ENCODE measurements around the gene GPR101.
A peak's percentile ranks its signal among the peaks of the same experiment; 100 is the strongest.

The GPR101 gene, protein sequence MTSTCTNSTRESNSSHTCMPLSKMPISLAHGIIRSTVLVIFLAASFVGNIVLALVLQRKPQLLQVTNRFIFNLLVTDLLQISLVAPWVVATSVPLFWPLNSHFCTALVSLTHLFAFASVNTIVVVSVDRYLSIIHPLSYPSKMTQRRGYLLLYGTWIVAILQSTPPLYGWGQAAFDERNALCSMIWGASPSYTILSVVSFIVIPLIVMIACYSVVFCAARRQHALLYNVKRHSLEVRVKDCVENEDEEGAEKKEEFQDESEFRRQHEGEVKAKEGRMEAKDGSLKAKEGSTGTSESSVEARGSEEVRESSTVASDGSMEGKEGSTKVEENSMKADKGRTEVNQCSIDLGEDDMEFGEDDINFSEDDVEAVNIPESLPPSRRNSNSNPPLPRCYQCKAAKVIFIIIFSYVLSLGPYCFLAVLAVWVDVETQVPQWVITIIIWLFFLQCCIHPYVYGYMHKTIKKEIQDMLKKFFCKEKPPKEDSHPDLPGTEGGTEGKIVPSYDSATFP

DNA sequence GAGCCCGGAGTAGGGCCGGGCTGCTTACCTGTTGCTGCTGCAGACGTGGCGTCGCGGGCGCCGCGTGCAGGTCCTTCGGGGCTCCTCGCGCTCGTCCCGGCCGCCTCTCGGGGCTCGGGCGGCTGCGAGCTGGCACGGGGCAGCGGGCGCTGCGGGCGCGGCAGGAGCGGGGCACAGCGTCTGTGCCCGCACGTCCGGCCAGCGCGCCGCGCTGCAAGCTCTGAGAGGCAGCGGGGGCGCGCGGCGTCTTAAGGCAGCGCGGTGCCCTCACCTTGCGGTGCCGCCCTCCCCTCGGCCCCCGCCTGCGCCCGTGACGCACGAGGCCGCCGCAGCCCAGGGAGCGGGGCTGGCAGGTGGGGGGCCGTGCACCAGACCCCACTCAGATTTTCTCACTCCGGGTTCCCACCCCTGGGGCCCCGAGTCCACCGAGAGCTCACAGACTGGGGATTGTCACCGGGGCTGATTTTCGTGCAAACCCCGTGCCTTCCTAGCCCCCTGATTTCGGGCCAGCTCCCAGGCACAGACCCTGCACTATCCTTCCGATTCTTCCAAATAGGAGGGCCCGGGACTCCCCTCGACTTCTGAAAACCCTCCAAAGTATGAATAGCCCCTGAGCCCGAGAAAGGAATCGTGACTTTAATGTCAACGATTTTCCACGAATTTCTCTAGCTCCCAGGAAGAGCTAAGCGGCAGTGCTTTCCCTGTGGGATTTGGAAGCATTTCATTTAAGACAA lies at the start of gene GPR101:
GPR101 (minus strand) TSS at position 222 of the 734 bp plus-strand sequence. CDS start 2,321 bp downstream, outside the sequence.
- peak; percentile 9 for DNase-seq

GRCh38 chrX:137081239-137081638 lies 47.4 kb upstream of the GPR101 start:
- no peak for DNase-seq

GRCh38 chrX:137072396-137072795 lies 38.6 kb upstream of the GPR101 start:
- DNase-seq: no peak

DNA sequence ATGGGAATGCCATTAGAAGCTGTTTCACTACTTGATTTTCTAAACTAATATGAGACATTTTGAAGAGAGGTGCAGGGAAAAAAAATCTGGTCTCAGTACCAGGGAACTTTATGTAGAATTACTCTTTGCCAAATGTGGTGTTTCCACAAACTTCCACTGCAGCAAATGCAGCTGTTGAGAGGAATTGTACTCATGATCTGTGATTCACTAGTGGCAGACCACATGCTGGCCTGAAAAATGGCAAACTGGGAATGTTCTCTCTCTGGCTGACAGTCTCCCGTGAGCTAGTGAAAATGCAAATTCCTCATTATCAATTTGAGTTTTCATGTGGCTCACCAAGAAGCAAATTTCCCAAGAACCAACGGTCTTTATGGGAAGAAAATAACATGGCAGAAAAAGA lies 37.8 kb upstream of the GPR101 start:
- no peak for DNase-seq

- DNase-seq: no peak
Observed at GRCh38 chrX:137067147-137067546, 33.4 kb upstream of the GPR101 start.

- DNase-seq: no peak
Observed at GRCh38 chrX:137062915-137063617, 29.3 kb upstream of the GPR101 start.

GRCh38 chrX:137058339-137059127 lies 24.7 kb upstream of the GPR101 start:
- DNase-seq: no peak

DNA sequence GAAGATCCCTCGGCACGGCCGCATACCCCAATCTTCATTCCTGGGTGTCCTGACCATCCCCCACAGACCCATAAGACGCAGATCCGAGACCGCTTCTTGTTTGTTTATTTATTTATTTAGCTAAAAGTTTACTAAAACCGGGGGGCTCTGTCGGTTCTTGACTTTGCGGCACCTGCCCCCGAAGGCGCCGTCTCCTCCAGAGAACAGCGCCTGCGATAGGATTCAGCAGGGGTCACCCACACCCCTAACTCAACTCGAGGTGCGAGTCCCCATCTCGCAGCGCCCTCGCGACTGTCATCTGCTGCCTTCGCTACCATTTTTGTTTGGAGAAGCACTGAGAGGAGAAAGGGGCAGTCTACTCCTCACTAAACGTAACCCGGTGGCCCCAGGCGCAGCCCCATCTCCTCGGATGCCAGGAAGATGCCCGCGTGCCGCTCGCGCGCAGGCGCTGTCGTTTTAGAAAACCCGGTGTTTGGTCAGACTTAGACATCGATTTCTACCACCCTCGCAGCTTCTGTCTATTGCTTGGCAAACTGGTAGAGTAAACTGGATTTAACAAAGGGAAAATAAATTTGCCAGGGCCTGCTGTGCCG lies 18.9 kb upstream of the GPR101 start:
- DNase-seq: peak; percentile 51

DNA sequence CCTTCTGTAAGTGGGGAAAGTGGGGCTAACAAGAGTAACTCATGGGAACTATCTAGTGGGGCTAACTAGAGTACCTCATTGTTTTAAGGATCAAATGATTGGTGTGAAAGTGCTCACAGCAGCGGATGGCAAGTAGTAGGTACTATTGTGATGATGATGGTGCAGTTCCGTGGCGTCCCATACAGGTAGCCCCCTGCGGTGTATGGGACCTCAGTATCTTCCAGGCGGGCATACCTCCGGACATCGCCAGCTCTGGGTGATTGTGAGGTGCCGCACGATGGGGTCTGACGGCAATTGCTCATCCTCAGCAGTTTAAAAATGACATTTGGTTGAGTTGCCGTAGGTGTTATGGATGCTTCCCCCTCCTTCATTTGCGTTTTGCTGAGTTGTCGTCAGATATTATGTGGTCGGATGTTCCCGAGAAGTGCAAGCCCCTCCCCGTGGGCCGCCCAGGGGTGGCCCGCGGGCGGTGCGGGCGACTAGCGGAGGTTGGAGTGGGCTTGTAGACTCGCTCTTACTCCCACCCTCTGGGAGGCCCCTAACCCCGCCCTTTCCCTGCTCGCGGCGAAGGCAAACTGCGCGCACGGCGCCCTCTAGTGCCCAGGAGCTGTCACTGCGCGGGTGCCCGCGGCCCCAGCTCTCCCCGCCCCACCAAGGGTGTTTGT lies 18.3 kb upstream of the GPR101 start:
- peak; percentile 84 for DNase-seq

DNA sequence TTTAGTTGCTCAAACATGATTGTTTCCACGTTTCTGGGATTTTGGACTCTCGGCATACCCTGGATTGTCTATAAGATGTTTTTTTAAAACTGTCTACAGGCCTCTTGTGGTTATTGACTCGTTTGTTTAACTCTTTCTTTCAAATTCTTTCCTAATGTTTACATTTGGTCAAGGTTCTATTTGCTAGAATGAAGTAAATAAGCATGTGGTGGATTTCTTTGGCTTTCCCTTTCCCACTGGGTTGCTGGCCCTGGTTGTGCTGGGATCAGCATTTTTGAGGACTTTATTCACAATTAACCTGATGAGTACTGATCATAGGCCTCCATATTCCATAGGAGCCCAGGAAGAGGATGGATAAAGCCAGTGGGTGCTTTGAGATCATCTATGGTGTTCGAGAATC lies 11.1 kb upstream of the GPR101 start:
- DNase-seq: no peak

- no peak for DNase-seq
Observed at GRCh38 chrX:137043736-137044135, 9.9 kb upstream of the GPR101 start.

GRCh38 chrX:137041329-137041728 lies 7.5 kb upstream of the GPR101 start:
- no peak for DNase-seq

GRCh38 chrX:137040113-137040794 lies 6.5 kb upstream of the GPR101 start:
- no peak for DNase-seq

- no peak for DNase-seq
Observed at GRCh38 chrX:137034508-137034872, 695 bp upstream of the GPR101 start.

DNA sequence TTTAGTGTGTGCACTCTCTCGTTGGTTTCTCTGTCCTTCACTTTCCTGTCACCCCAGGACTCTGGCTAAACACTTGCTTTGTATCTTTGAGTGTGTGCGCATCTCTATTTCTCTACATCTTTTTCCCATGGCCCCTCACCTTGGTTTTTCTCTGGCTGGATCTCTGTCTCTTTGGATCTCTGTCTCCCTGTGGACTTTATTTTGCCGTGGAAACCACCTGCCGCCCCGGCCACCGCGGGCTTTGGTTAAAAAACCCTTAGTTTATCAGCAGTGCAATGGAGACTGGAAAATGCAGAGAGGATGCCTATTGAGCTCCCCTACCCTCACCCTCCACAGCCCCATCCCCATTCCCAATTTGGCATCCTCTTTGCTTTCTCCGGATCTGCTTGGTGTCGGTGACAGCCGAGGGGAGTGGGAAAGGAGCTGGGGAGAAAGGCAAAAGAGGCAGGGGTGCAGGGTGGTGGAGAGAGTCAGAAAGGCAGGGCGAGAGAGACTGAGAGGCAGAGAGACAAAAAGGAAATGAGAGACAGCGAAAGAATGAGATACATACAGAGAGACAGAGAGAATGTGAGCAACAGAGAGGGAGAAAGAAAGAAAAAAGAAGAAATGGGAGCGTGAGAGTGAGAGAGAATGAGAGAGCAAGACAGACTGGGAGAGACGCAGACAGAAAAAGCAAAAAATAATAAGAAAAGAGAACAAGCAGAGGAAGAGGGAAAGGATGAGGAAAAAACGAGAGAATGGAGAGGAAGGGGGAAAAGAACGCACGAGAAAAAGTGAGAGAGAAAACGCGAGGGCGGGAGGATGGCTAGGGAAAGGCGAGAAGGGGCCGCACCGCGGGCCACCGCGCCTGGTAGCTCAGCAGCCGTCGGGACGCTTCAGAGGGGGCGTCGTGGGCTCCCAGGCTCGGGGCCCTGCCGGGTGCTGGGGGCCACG lies 688 bp downstream of the GPR101 start:
- peak; percentile 3 for DNase-seq

DNA sequence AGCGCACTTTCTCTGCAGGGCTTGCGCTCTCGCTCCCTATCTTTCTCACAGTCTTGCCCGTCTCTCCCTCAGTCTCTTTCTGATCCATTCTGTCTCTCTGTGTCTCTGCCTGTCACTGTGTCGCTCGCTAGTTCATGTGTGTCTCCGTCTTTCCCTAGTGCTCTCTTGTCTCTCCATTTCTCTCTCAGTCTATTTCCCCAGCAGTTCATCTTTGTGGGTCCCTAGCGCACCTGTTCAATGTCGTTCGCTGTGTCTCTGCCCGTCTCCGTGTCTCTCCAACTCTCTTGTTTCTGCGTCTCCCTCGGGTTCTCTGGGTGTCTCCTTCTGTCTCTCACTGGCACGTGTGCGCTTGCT lies 1.5 kb downstream of the GPR101 start:
- DNase-seq: no peak

- DNase-seq: peak; percentile 46
Observed at GRCh38 chrX:137031517-137032340, 2.1 kb downstream of the GPR101 start.

DNA sequence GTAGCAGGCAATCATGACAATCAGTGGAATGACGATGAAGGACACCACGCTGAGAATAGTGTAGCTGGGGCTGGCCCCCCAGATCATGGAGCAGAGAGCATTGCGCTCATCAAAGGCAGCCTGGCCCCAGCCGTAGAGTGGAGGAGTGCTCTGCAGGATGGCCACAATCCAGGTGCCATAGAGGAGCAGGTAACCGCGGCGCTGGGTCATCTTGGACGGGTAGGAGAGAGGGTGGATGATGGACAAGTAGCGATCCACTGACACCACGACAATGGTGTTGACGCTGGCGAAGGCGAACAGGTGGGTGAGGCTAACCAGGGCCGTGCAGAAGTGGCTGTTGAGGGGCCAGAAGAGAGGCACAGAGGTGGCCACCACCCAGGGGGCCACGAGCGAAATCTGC lies 2.8 kb downstream of the GPR101 start:
- DNase-seq: no peak

DNA sequence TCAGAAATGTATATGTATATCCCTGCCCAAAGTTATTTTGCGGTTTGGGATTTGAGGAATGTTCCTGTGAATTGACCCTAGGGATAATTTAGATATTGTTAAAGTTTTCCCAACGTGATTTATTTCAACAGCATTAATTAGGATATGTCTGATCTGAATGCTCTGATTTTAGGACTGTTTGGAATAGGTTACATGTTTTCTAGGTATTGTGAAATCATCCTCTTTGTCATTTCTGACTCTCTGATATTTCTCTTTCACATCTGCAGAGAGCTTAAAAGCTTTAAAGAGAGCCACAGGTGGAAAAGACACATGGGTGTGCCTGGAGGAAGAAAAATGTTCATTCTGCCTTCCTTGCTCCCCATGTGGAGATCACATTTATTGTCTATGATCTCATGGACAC lies 5.1 kb downstream of the GPR101 start:
- no peak for DNase-seq
